GM18502 (cell line): ENCODE data around the gene E2F4.

Experiments used
- ATAC-seq: cut with Tn5 transposase; IDR thresholded peaks from one replicate; pipeline ENCODE4 v1.9.1; 2021; ENCODE audit warnings: mild to moderate bottlenecking; ENCODE audit not compliant: unreplicated experiment, poor library complexity

The E2F4 gene

DNA sequence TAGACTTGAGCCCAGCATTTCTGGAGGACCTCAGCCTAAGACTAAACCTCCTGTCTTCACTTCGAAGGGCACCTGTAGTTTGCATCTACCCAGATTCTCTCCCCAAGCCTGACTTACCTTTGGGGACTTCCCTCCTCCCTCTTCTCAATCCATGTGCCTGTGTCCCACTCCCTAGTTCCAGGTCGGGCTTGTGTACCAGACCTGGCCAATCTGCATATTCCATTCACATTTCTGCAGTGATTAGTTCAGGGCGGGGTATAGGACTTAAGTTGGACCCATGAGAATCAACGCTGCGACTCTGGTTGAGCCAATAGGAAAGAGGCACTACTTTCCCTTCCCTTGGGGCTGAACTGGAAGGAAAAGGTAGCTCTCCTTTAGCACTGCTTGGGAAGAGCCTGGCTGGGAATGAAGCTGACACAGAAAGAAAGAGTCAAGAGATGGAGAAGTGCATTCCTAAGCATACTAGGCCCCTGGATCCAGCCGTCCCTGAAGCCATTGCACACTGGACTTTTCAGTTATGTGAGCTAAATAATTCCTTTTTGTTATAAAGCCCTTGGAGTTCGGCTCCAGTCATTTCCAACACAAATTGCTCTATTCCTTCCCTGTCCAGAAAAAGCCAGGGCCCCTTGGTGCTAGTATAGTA, 34.7 kb upstream of the E2F4 start:
- no peak for ATAC-seq

- ATAC-seq, result no peak
Observed at GRCh38 chr16:67157892-67158635, 33.9 kb upstream of the E2F4 start.

DNA sequence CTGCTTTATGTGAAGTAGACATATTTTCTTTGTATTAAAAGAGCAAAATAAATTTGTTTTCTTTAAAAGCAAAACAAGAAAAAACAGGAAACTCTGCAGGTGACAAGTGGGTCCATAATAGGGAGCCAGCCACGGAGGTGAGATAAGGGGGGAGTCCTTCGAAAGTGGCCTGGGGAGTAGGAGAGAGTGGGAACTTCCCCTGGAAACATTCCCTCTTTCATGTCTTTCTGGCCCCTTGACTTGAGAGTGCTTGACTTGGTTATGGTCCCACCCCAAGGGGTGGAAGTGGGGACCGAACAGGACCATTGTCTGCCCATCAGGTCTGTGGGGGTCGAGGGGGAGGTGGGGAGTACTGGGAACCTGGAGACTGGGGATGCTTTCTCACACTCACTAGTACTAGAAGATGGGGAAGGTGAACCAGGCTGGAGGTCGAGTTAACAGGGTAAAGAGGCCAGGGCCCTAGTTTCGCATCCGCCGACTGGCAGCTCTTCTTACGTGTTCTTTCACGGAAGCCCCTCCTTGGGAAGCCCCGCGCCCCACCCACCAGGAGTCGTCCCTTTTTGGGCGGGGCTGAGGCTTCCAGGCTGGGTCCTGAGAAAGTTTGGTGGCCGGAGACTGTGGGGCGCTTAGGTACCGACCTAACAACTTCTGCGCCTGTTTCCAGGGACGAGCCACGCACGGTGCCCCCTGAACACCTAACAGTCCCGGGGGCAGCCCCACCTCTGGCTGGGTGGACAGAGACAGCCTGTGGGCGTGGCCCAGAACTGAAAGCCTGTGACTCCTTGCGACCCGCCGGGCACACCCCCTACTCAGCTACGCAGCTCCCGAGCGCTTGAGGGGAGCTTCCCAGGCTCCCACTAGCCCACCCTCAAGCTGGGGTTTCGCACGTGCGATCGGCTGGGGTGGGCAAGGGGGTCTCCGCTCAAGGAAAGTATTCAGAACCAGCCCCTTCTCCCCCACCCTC, 33.0 kb upstream of the E2F4 start:
- peak; percentile 41 for ATAC-seq

GRCh38 chr16:67161595-67162058, 30.3 kb upstream of the E2F4 start:
- no peak for ATAC-seq

DNA sequence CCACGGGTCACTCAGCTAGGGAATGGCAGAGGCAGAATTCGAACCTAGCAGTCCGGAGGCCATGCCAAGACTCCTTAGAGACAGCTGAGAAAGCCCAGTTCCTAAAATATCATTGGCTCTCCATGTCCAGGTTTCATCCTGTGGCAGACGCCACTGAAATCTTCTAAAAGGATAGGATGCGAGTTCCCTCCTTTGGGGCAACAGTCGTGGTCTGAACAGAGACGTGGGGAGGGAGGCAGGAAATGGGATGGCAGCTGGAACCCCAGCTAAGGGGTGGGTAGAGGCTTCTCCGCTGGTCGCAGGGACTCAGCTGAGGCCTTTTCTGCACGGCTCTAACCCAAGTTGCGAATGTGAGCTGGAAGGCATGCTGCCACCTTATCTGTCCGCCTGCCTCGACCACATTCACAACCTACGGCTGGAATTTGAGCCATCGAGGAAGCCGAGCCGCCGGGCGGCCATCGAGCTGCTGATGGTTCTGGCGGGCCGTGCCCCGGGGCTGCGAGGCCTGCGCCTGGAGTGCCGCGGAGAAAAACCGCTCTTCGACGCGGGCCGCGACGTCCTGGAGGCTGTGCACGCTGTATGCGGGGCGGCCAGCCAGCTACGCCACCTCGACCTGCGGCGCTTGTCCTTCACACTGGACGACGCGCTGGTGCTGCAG, 29.3 kb upstream of the E2F4 start:
- ATAC-seq, result no peak

- no peak for ATAC-seq
Observed at GRCh38 chr16:67163164-67163998, 28.6 kb upstream of the E2F4 start.

DNA sequence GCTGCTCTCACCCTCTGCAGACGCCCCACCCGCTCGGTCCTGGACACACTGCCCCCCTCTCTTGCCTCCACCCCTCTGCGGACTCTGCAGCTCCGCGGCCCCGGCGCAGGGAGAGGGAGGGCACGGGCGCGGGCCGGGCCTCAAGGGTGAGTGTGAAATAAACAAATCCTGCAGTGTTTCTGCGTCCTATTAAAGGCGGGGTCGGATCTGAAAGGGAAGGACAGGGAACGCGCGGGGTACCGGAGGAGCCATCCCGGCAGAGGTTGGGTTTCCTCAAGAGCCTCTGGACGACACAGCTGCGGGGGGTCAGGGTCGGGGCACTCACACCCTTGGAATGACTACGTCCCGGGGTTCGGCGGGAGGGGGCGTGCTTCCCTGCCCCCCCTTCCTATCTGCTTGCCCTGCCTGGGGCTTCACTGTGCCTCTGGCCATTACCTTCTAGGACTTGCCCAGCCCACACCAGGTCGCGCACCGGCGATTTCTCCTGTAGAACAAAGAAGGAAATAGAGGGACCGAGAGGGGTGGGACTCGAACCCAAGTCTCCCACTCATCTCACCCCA, 27.9 kb upstream of the E2F4 start:
- ATAC-seq, result no peak

GRCh38 chr16:67164599-67165061, 27.3 kb upstream of the E2F4 start, which contains the start of gene HSF4:
HSF4 (plus strand) TSS chr16:67164745; CDS start chr16:67164812, 67 bp downstream.
- ATAC-seq, result no peak

GRCh38 chr16:67165121-67166078, 26.6 kb upstream of the E2F4 start:
- ATAC-seq, result no peak

GRCh38 chr16:67166110-67166547, 25.8 kb upstream of the E2F4 start:
- ATAC-seq, result no peak

DNA sequence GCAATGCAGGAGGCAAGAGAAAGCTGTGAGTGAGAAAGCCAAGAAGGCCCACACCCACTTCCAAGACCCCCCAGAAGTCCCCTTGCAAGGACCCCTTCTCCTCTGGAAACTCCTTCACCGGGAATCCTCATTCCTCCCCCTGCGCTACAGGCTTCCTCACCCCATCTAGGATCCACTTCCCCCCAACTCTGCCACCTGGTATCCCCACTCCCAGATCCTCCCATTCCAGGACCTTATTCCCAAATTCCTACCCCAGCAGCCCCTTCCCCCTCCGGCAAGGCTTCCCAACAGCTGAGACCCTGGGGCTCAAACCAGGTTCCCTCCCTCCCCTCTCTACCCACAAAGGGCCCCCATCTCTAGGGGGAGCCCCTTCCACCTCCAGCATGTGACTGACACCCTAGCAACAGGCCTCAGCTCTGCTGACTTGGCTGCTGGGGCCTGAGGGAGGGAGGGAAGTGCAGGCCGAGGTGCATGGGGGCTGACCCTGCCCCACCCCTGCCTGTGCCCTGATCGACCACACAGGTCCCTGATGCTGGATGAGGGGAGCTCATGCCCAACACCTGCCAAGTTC, 25.3 kb upstream of the E2F4 start:
- no peak for ATAC-seq

- ATAC-seq, result no peak
Observed at GRCh38 chr16:67167588-67167987, 24.4 kb upstream of the E2F4 start.

DNA sequence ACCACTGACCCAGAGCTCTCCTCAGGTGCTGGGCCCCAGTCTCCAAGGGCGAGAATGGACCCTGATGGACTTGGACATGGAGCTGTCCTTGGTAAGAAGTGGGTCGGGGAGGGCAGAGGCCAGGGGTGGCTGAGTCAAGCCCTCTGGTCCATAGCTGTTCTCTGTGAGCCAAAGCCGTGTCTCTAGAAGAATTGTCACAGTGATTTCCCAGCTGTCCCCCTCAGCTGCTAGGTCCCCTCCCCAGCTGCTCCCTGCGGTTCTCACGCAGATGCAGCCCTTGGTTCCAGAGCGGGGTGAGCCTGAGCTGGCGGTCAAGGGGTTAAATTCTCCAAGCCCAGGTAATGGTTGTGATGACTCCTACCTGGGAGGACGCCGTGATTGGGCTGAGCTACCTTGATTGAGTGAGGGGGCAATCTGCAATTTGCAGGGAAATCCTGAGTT, 22.9 kb upstream of the E2F4 start:
- ATAC-seq, result no peak

- no peak for ATAC-seq
Observed at GRCh38 chr16:67169642-67170167, 22.2 kb upstream of the E2F4 start.

DNA sequence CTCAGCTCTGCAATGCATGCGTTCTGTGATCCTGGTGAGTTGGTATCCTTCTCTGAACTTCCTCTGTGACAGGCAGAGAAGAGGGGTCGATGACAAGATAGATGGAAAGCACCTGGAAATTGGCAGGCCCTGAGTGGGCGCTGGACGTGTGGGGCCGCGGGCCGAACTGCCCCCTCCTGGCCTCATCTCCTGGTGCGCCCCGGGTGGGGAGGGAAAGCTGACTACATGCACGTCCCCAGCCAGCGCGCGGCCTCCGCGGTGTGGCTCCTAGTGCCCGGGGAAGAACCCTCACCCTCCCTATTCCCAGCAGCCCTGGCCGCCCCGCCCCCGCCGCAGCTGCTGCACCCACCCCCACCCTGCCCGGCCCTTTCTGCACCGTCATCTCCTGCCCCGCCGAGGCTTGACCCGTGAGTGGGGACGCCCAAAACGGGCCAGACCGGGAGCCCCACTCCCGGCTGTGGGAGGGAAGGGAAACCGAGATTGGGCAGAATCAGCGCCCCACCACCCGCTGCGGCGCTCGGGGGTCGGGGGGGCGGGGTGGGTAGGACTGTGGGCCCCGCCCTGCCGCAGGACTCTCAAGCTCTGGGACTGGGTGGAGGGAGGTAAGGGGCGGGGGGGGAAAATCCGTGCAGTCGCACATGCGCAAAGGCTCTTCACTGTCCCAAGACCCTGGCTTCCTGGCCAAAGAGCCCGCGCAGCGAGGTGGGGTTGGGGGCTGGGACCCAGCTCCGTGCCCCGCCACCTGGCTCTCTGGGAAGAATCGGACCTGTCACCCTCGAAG, 21.6 kb upstream of the E2F4 start, which contains the start of gene NOL3:
Gene NOL3 (plus strand): TSS at position 371 of the 781 bp plus-strand sequence.
- peak; percentile 51 for ATAC-seq

- peak; percentile 26 for ATAC-seq
Observed at GRCh38 chr16:67170949-67171649, 20.9 kb upstream of the E2F4 start.
